GM12875 (cell line): ENCODE results near the gene TAPT1.

ENCODE experiments used
- H3K4me3 ChIP-seq: one replicate; pipeline ENCODE4 v1.5.1; 2011; ENCODE audit warnings: low read depth, low read length, control low read depth
- CTCF ChIP-seq: IDR thresholded peaks from 2 replicates; pipeline ENCODE4 v1.5.1; 2011; ENCODE audit warnings: low read depth, mild to moderate bottlenecking, control low read depth, inconsistent platforms, low read length, moderate library complexity, borderline replicate concordance; ENCODE audit not compliant: insufficient read depth

The TAPT1 gene

DNA sequence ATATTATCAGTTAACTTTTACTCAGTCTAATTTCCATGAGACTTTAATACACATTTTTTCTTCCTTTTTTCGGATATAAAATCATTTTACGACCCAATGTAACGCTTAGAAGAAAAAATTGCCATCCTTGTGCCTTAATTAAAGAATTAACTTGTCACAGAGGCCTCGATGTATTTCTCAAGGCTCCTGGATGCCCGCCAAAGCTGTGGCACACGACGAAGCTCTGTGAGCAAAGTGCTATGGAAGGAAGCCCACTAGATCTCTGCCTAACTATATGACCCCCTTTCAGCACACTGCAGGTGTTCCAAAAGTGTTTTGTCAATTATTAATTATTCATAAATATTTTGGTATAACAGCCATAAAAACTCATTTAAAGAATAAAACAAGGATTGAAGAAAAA, 54.4 kb downstream of the TAPT1 start:
- no peak overlapping the region for H3K4me3 ChIP-seq
- TF ChIP-seq CTCF = no peak

DNA sequence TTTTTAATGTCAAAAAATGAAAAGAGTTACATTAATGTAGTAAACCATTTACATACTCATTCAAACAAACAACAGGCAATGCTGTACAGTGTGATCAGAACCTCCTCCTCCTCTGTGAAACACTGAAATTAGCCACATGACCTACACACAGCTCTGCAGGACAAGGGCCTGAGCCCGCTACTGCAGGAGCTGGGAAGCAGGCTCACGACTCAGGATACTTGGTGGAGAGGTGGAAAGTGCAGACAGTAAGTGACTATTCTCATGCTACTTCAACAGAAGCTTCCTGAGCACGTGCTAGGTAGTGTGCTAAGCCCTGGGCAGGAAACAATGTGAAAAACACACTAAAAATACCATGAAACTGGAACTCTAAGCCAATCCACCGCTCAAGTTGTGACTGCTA, 56.8 kb downstream of the TAPT1 start:
- H3K4me3 ChIP-seq = no peak overlapping the region
- no peak for TF ChIP-seq CTCF

- TF ChIP-seq CTCF = no peak
- no peak overlapping the region for H3K4me3 ChIP-seq
These were observed 57.4 kb downstream of the TAPT1 start for GRCh38 chr4:16168710-16169388.

- no peak for TF ChIP-seq CTCF
- H3K4me3 ChIP-seq = no peak overlapping the region
These were observed 58.1 kb downstream of the TAPT1 start for GRCh38 chr4:16168144-16168543.

- no peak for TF ChIP-seq CTCF
- H3K4me3 ChIP-seq = no peak overlapping the region
These were observed 60.3 kb downstream of the TAPT1 start for GRCh38 chr4:16165931-16166330.

- no peak for TF ChIP-seq CTCF
- no peak overlapping the region for H3K4me3 ChIP-seq
These were observed 63.4 kb downstream of the TAPT1 start for GRCh38 chr4:16162891-16163290.

DNA sequence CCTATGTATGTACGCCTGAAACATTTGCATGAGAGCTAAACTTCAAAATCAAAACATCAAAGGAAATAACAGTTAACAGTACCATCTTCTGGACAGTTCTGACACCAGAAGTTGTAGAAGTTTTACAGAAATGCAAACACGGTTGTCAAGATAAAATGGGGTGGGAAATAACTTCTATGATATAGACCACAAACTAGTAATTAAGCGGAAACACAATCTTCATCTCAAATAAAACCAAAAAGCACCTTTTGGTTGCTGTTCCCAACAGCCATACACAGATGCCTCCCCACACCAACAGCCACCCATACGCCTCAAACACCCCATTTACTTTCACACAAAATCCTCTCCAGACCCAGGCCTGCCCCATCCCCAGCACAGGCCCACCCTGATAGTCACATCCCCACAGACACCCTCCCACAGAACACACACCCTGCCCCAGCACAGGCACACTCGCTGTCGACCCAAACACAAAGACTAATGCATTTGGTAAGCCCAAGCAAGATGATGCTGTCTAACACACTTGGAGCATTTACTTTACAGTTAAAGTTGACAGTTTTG, 64.3 kb downstream of the TAPT1 start:
- TF ChIP-seq CTCF = no peak
- H3K4me3 ChIP-seq = no peak overlapping the region
